DOHH2 (cell line): Measurements from ENCODE around the gene LRCH1.

Experiments
- H3F3A ChIP-seq: fragments of 200-600 bp; sonication (generic), shearing (Covaris generic); 2 replicates; pipeline ENCODE4 v1.6.0; 2016; ENCODE audit warnings: antibody characterized with exemption, mild to moderate bottlenecking; ENCODE audit not compliant: control insufficient read depth, insufficient read depth
- H3K27ac ChIP-seq: fragments of 200-600 bp; sonication (generic); 2 replicates; pipeline ENCODE4 v1.5.1; 2014; ENCODE audit warnings: low read depth, mild to moderate bottlenecking, low read length, moderate library complexity
- H3K27me3 ChIP-seq: fragments of 200-600 bp; sonication (generic); 2 replicates; pipeline ENCODE4 v1.6.1; 2014; ENCODE audit warnings: mild to moderate bottlenecking, low read length, mixed read lengths; ENCODE audit not compliant: control insufficient read depth
- H3K36me3 ChIP-seq: fragments of 200-600 bp; sonication (generic); 2 replicates; pipeline ENCODE4 v1.6.1; 2014; ENCODE audit warnings: mild to moderate bottlenecking, low read length, moderate library complexity, mixed read lengths; ENCODE audit not compliant: control insufficient read depth
- H3K4me1 ChIP-seq: fragments of 200-600 bp; sonication (generic); 2 replicates; pipeline ENCODE4 v1.6.1; 2014; ENCODE audit warnings: mild to moderate bottlenecking, low read length, mixed read lengths; ENCODE audit not compliant: control insufficient read depth
- H3K4me2 ChIP-seq: fragments of 200-600 bp; sonication (generic); 2 replicates; pipeline ENCODE4 v1.6.0; 2014; ENCODE audit warnings: mild to moderate bottlenecking, low read length, moderate library complexity
- H3K4me3 ChIP-seq: fragments of 200-600 bp; sonication (generic); 2 replicates; pipeline ENCODE4 v1.5.1; 2014; ENCODE audit warnings: mild to moderate bottlenecking, low read length, mixed read lengths
- H3K79me2 ChIP-seq: fragments of 200-600 bp; sonication (generic); 2 replicates; pipeline ENCODE4 v1.6.1; 2014; ENCODE audit warnings: mild to moderate bottlenecking, low read length, mixed read lengths; ENCODE audit not compliant: control insufficient read depth
- H3K9me2 ChIP-seq: fragments of 200-600 bp; sonication (generic); replicated peaks from 2 replicates; pipeline ENCODE4 v1.6.1; 2014; ENCODE audit warnings: mild to moderate bottlenecking, low read length, mixed read lengths; ENCODE audit not compliant: control insufficient read depth
- H3K9me3 ChIP-seq: fragments of 200-600 bp; sonication (generic); 2 replicates; pipeline ENCODE4 v1.6.1; 2014; ENCODE audit warnings: antibody characterized with exemption, low read length, mixed read lengths; ENCODE audit not compliant: control insufficient read depth, insufficient read depth
- H4K20me1 ChIP-seq: fragments of 200-600 bp; sonication (generic); 2 replicates; pipeline ENCODE4 v1.6.0; 2014; ENCODE audit warnings: low read depth, mild to moderate bottlenecking, antibody characterized with exemption, low read length, moderate library complexity; ENCODE audit not compliant: control insufficient read depth, insufficient read depth
- EZH2phosphoT487 ChIP-seq: fragments of 200-600 bp; sonication (generic); IDR thresholded peaks from 2 replicates; pipeline ENCODE4 v1.6.1; 2017; ENCODE audit warnings: borderline replicate concordance, mild to moderate bottlenecking, antibody characterized with exemption, low read length, moderate library complexity, mixed read lengths
- TF ChIP-seq, protein P1 (sequence below): fragments of 200-600 bp; sonication (generic); IDR thresholded peaks from one replicate; pipeline ENCODE4 v1.5.1; 2014; ENCODE audit warnings: antibody characterized with exemption, mild to moderate bottlenecking, low read depth, low read length; ENCODE audit not compliant: poor library complexity, severe bottlenecking

LRCH1 gene

DNA sequence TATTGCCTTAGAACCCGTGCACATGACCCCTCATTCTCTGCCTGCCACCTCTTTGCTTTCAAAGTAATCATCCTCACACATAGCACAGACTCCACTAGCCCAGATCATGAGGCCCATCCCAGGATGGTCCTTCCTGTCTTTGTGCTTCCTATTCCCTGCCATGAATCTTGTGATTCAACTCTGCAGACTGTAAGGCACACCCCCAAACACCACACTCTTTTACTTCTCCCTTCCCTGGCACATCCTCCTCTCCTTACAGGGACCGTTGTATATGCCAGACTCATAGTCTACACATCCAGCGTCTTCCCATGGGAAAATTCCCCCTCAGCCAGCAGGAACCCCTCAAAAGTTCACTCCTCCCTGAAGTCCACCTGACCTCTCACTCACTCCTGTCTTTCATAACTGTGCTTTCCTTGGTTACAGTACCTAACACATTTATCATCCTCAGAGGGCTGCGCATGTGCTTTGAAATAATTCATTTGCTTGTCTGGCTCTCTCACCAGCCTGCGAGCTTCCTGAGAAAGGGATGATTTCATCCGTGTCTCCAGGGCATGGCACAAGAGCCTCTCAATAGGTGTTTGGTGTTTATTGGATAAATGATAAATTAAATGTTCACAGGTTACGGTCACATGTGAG lies 26.8 kb upstream of the LRCH1 start:
- Histone ChIP-seq H3F3A (no peaks in the 10 kb centered on the region), H3K27ac (no peak overlapping the region), H3K4me1 (no peaks in the 10 kb centered on the region), H3K27me3 (peaks cover 11% of the 10 kb centered on the region), H3K36me3 (no peaks in the 10 kb centered on the region), H3K4me3 (no peak overlapping the region), H3K79me2 (no peaks in the 10 kb centered on the region), H3K9me3 (peaks cover 5% of the 10 kb centered on the region; the same call in 1 of the 2 replicates), H4K20me1 (no peaks in the 10 kb centered on the region), H3K9me2 (no peaks in the 10 kb centered on the region), H3K4me2 (no peak overlapping the region)
- TF ChIP-seq, protein P1, sequence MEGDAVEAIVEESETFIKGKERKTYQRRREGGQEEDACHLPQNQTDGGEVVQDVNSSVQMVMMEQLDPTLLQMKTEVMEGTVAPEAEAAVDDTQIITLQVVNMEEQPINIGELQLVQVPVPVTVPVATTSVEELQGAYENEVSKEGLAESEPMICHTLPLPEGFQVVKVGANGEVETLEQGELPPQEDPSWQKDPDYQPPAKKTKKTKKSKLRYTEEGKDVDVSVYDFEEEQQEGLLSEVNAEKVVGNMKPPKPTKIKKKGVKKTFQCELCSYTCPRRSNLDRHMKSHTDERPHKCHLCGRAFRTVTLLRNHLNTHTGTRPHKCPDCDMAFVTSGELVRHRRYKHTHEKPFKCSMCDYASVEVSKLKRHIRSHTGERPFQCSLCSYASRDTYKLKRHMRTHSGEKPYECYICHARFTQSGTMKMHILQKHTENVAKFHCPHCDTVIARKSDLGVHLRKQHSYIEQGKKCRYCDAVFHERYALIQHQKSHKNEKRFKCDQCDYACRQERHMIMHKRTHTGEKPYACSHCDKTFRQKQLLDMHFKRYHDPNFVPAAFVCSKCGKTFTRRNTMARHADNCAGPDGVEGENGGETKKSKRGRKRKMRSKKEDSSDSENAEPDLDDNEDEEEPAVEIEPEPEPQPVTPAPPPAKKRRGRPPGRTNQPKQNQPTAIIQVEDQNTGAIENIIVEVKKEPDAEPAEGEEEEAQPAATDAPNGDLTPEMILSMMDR = no peak
- no peak for TF ChIP-seq EZH2phosphoT487

DNA sequence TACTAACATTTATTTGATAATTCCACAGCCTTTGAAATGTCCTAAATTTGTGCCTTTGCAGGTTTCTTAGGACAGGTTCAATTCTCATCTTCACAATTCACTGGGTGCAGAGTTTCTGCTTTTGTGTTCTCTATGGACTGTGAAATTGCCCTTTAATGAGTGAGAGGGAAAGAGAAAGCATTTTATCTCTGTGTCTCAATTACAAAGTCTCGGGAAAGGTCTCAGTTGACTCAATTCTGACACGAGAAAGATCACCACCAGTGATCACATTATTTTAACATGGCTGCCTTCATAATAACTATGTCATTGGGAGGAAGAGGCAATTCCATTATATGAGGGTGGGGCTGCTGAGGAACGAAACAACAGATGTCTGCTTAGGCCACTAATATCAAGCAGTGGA lies 26.2 kb upstream of the LRCH1 start:
- Histone ChIP-seq H3K27me3 (peaks cover 15% of the 10 kb centered on the region), H3K27ac (no peak overlapping the region), H3K36me3 (no peaks in the 10 kb centered on the region), H3K4me1 (no peaks in the 10 kb centered on the region), H3F3A (no peaks in the 10 kb centered on the region), H3K4me3 (no peak overlapping the region), H4K20me1 (no peaks in the 10 kb centered on the region), H3K9me2 (no peaks in the 10 kb centered on the region), H3K4me2 (no peak overlapping the region), H3K79me2 (no peaks in the 10 kb centered on the region), H3K9me3 (no peaks in the 10 kb centered on the region)
- TF ChIP-seq, protein P1 = no peak
- TF ChIP-seq EZH2phosphoT487 = no peak

DNA sequence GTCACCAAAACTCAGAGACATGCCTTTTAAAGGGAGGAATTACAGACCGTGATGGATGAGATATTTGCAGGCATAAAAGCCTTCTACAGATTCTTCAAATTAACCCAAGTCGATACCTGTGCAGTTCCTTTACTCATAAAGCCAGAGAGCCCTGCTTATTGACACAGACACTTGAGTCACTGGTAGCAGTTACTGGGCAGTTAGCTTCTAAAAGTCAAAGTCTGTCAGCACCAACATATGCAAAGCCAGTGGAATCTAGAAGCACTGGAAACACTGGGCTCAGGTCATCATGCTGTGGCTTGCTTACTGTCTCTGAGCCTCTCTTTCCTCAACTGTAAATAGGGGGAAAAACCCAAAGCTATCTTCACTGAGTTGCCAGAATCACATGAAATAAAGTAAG lies 25.7 kb upstream of the LRCH1 start:
- Histone ChIP-seq H3K4me2 (no peak overlapping the region), H3K79me2 (no peaks in the 10 kb centered on the region), H3K27me3 (peaks cover 17% of the 10 kb centered on the region), H3K9me2 (no peaks in the 10 kb centered on the region), H3F3A (no peaks in the 10 kb centered on the region), H3K4me3 (no peak overlapping the region), H4K20me1 (no peaks in the 10 kb centered on the region), H3K27ac (no peak overlapping the region), H3K9me3 (no peaks in the 10 kb centered on the region), H3K36me3 (no peaks in the 10 kb centered on the region), H3K4me1 (no peaks in the 10 kb centered on the region)
- TF ChIP-seq, protein P1 = no peak
- TF ChIP-seq EZH2phosphoT487 = no peak
